Dendritic cell treated with granulocyte-macrophage colony-stimulating factor and Interleukin-4, amounts not matched to agents 40 ng/mL and 50 ng/mL, for 4 days (primary cell): Measurements from ENCODE around the gene ATP5PD.

Experiments
- H3K27ac Mint-ChIP-seq: one replicate; pipeline ENCODE4 v1.8.0; 2022; ENCODE audit warnings: mild to moderate bottlenecking, mixed read lengths
- H3K27me3 Mint-ChIP-seq: one replicate; pipeline ENCODE4 v1.8.0; 2022; ENCODE audit warnings: mild to moderate bottlenecking, mixed read lengths
- H3K36me3 Mint-ChIP-seq: one replicate; pipeline ENCODE4 v1.8.0; 2022; ENCODE audit warnings: low read depth, mixed read lengths
- H3K4me1 Mint-ChIP-seq: one replicate; pipeline ENCODE4 v1.8.0; 2022; ENCODE audit warnings: low read depth, mixed read lengths
- H3K4me3 Mint-ChIP-seq: one replicate; pipeline ENCODE4 v1.8.0; 2022; ENCODE audit warnings: mild to moderate bottlenecking, moderate library complexity, mixed read lengths
- H3K9me3 Mint-ChIP-seq: one replicate; pipeline ENCODE4 v1.8.0; 2022; ENCODE audit warnings: mixed read lengths
- intact Hi-C: fragments of 100-400 bp; cut with micrococcal nuclease; formaldehyde crosslinking; loops from one replicate; pipeline ENCODE4 v1.15.0; 2022

ATP5PD gene

GRCh38 chr17:74994440-74994839 lies 52.3 kb downstream of the ATP5PD start:
- H3K36me3 Mint-ChIP-seq: peaks cover 15% of the 10 kb centered on the region
- H3K4me3 Mint-ChIP-seq: no peak overlapping the region
- peaks cover 21% of the 10 kb centered on the region for H3K27me3 Mint-ChIP-seq
- H3K4me1 Mint-ChIP-seq: peaks cover 56% of the 10 kb centered on the region
- H3K9me3 Mint-ChIP-seq: no peaks in the 10 kb centered on the region
- intact Hi-C loops: no loop called here
- no peak overlapping the region for H3K27ac Mint-ChIP-seq

GRCh38 chr17:74992223-74992622 lies 54.5 kb downstream of the ATP5PD start:
- peaks cover 21% of the 10 kb centered on the region for H3K36me3 Mint-ChIP-seq
- H3K4me3 Mint-ChIP-seq: no peak overlapping the region
- H3K4me1 Mint-ChIP-seq: peaks cover 55% of the 10 kb centered on the region
- no peaks in the 10 kb centered on the region for H3K9me3 Mint-ChIP-seq
- peaks cover 35% of the 10 kb centered on the region for H3K27me3 Mint-ChIP-seq
- intact Hi-C loops: no loop called here
- no peak overlapping the region for H3K27ac Mint-ChIP-seq

DNA sequence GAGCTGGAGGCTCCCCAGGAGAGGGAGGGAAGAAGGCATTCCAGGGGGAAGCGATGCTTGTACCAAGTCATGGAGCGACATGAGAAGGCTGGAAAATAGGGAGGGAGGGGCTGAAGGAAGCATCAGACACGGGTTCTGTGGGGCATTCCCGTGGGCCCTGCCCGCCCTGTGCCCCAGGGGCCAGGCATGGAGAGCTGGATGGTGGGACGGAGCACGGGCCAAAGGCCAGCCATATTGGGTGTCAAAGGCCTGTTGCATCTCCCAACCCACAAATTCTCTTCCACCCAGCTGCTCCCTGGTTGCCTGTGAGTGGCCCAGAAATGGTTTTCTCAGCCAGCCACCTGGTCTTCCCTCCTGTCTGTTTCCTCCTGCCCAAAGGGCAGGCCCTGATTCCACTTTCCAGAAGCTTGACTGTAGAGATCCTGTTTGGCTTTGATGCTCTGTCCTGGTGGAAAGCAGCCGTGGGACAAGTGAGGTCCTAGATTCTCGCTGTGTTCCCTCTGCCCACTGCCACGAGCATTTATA lies 56.1 kb downstream of the ATP5PD start:
- H3K36me3 Mint-ChIP-seq: peaks cover 21% of the 10 kb centered on the region
- no peaks in the 10 kb centered on the region for H3K9me3 Mint-ChIP-seq
- intact Hi-C loops: no loop called here
- no peak overlapping the region for H3K4me3 Mint-ChIP-seq
- H3K27me3 Mint-ChIP-seq: peaks cover 37% of the 10 kb centered on the region
- peaks cover 54% of the 10 kb centered on the region for H3K4me1 Mint-ChIP-seq
- H3K27ac Mint-ChIP-seq: no peak overlapping the region
